ENCODE data around the gene CPA1. TPM values are rescaled to one million over a fixed set of nuclear protein-coding genes. Genes with fewer than 3 reads are reported as not detected.

Gene CPA1
- total RNA-seq, 1 experiment from 2014 or later: not detected

GRCh38 chr7:130387628-130388403 lies 7.5 kb downstream of the CPA1 start:
- POLR2A ChIA-PET: no interaction called here
- CTCF ChIA-PET: no interaction called here
- Mint-ChIP-seq H3K4me3 (ENCODE audit: unreplicated experiment) (no peak overlapping the region), H3K36me3 (ENCODE audit: insufficient read depth, unreplicated experiment) (no peaks in the 10 kb centered on the region), H3K9me3 (ENCODE audit: unreplicated experiment) (no peaks in the 10 kb centered on the region), H3K4me1 (ENCODE audit: low read depth, unreplicated experiment) (peaks cover 9% of the 10 kb centered on the region), H3K27me3 (ENCODE audit: insufficient read depth, unreplicated experiment) (no peaks in the 10 kb centered on the region), H3K27ac (ENCODE audit: unreplicated experiment) (no peak overlapping the region)
- H3K4me3 ChIP-seq (ENCODE audit: low read depth, low read length): no peak overlapping the region
- DNase-seq: no peak
- no peaks in the 10 kb centered on the region for H3K27me3 ChIP-seq (replicated peaks; ENCODE audit: control insufficient read depth, insufficient read depth, low read length)
- H3K36me3 ChIP-seq (ENCODE audit: control insufficient read depth, insufficient read depth, low read length): no peaks in the 10 kb centered on the region
- H3K9me3 ChIP-seq: no peaks in the 10 kb centered on the region
- TF ChIP-seq CTCF (IDR thresholded peaks at IDR 0.05; ENCODE audit: insufficient read depth in 1 of 2, low read depth in 1 of 2, low read length in 1 of 2, severe bottlenecking in 1 of 2, unreplicated experiment in 1 of 2): no peak
- peaks cover 13% of the 10 kb centered on the region for H3K4me1 ChIP-seq
- no TSS peak for BruUV-seq (replicated peaks)
- intact Hi-C loops (cut with micrococcal nuclease; ENCODE audit: unreplicated experiment): no loop called here

- BruUV-seq (replicated peaks): no TSS peak
- Histone ChIP-seq H3K4me1 (peaks cover 15% of the 10 kb centered on the region), H3K27me3 (replicated peaks; ENCODE audit: control insufficient read depth, insufficient read depth, low read length) (no peaks in the 10 kb centered on the region), H3K9me3 (no peaks in the 10 kb centered on the region), H3K36me3 (ENCODE audit: control insufficient read depth, insufficient read depth, low read length) (no peaks in the 10 kb centered on the region), H3K4me3 (ENCODE audit: low read depth, low read length) (no peak overlapping the region)
- no peaks in the 10 kb centered on the region for H3K36me3 Mint-ChIP-seq (ENCODE audit: insufficient read depth, unreplicated experiment)
- no peak for TF ChIP-seq CTCF (IDR thresholded peaks at IDR 0.05; ENCODE audit: insufficient read depth in 1 of 2, low read depth in 1 of 2, low read length in 1 of 2, severe bottlenecking in 1 of 2, unreplicated experiment in 1 of 2)
- no peaks in the 10 kb centered on the region for H3K27me3 Mint-ChIP-seq (ENCODE audit: insufficient read depth, unreplicated experiment)
- no peak overlapping the region for H3K4me3 Mint-ChIP-seq (ENCODE audit: unreplicated experiment)
- ChIA-PET CTCF (no interaction called here), POLR2A (no interaction called here)
- peaks cover 17% of the 10 kb centered on the region for H3K4me1 Mint-ChIP-seq (ENCODE audit: low read depth, unreplicated experiment)
- intact Hi-C loops (cut with micrococcal nuclease; ENCODE audit: unreplicated experiment): no loop called here
- H3K9me3 Mint-ChIP-seq (ENCODE audit: unreplicated experiment): no peaks in the 10 kb centered on the region
- no peak overlapping the region for H3K27ac Mint-ChIP-seq (ENCODE audit: unreplicated experiment)
- DNase-seq: no peak
These were observed 8.4 kb downstream of the CPA1 start for GRCh38 chr7:130388671-130389070.

GRCh38 chr7:130390486-130390885 lies 10.2 kb downstream of the CPA1 start:
- DNase-seq: no peak
- Histone ChIP-seq H3K27me3 (replicated peaks; ENCODE audit: control insufficient read depth, insufficient read depth, low read length) (no peaks in the 10 kb centered on the region), H3K4me3 (ENCODE audit: low read depth, low read length) (no peak overlapping the region), H3K36me3 (ENCODE audit: control insufficient read depth, insufficient read depth, low read length) (no peaks in the 10 kb centered on the region), H3K9me3 (no peaks in the 10 kb centered on the region), H3K4me1 (peaks cover 15% of the 10 kb centered on the region)
- intact Hi-C loops (cut with micrococcal nuclease; ENCODE audit: unreplicated experiment): no loop called here
- H3K27me3 Mint-ChIP-seq (ENCODE audit: insufficient read depth, unreplicated experiment): no peaks in the 10 kb centered on the region
- TF ChIP-seq CTCF (IDR thresholded peaks at IDR 0.05; ENCODE audit: insufficient read depth in 1 of 2, low read depth in 1 of 2, low read length in 1 of 2, severe bottlenecking in 1 of 2, unreplicated experiment in 1 of 2): no peak
- H3K9me3 Mint-ChIP-seq (ENCODE audit: unreplicated experiment): no peaks in the 10 kb centered on the region
- CTCF ChIA-PET: no interaction called here
- POLR2A ChIA-PET: no interaction called here
- no peak overlapping the region for H3K27ac Mint-ChIP-seq (ENCODE audit: unreplicated experiment)
- BruUV-seq (replicated peaks): no TSS peak
- no peak overlapping the region for H3K4me3 Mint-ChIP-seq (ENCODE audit: unreplicated experiment)
- no peaks in the 10 kb centered on the region for H3K36me3 Mint-ChIP-seq (ENCODE audit: insufficient read depth, unreplicated experiment)
- peaks cover 23% of the 10 kb centered on the region for H3K4me1 Mint-ChIP-seq (ENCODE audit: low read depth, unreplicated experiment)
